Measurements from ENCODE around the gene DDX10. TPM values are rescaled to one million over a fixed set of nuclear protein-coding genes. Genes with fewer than 3 reads are reported as not detected.

Gene DDX10
- total and polyA plus RNA-seq, 4 donors: 8.0 to 11.8 (median 9.0) TPM

- 98% methylated on average over 2 of the region's 2 CpGs for WGBS
- no peaks in the 10 kb centered on the region for H3K9me3 ChIP-seq (ENCODE audit: control insufficient read depth in 4 of 4, low read length in 3 of 4)
- H3K36me3 ChIP-seq (ENCODE audit: control insufficient read depth in 4 of 4, insufficient read depth in 3 of 4, low read depth in 1 of 4, low read length in 3 of 4): peaks cover 0 to 44% (median 30%) of the 10 kb centered on the region in 4 donors
- H3K27ac ChIP-seq (ENCODE audit: low read depth in 1 of 2, low read length in 2 of 2): no peak overlapping the region
- no peak overlapping the region for H3K4me3 ChIP-seq (ENCODE audit: low read depth in 1 of 3, low read length in 3 of 3)
- no peak for DNase-seq (ENCODE audit: low spot score)
- no peaks in the 10 kb centered on the region for H3K4me1 ChIP-seq (ENCODE audit: control insufficient read depth in 4 of 4, insufficient read depth in 4 of 4, low read length in 3 of 4)
- H3K27me3 ChIP-seq (ENCODE audit: control insufficient read depth in 4 of 4, insufficient read depth in 4 of 4, low read length in 3 of 4): no peaks in the 10 kb centered on the region
- TF ChIP-seq ZBTB33 (IDR thresholded peaks at IDR 0.05) (no peak), NR2F2 (IDR thresholded peaks at IDR 0.05) (no peak), HNF4A (conservative IDR thresholded peaks at IDR 0.05) (no peak), EGR1 (IDR thresholded peaks at IDR 0.05; ENCODE audit: low read depth in 2 of 2) (no peak), RXRA (IDR thresholded peaks at IDR 0.05) (no peak), SP1 (IDR thresholded peaks at IDR 0.05) (no peak), ATF3 (IDR thresholded peaks at IDR 0.05) (no peak), YY1 (IDR thresholded peaks at IDR 0.05) (no peak), CTCF (IDR thresholded peaks at IDR 0.05; ENCODE audit: low read depth, low read length, missing input control) (no peak), FOXA2 (IDR thresholded peaks at IDR 0.05) (no peak), HNF4G (IDR thresholded peaks at IDR 0.05) (no peak), GABPA (IDR thresholded peaks at IDR 0.05 in 1 of 2, conservative IDR thresholded peaks at IDR 0.05 in 1 of 2) (no peak), TAF1 (conservative IDR thresholded peaks at IDR 0.05) (no peak), REST (IDR thresholded peaks at IDR 0.05) (no peak), JUND (IDR thresholded peaks at IDR 0.05) (no peak)
- H3K9ac ChIP-seq (ENCODE audit: low read depth in 1 of 2, low read length in 2 of 2): no peak overlapping the region
Observed at GRCh38 chr11:108679045-108679444, 14.2 kb downstream of the DDX10 start.

- no peaks in the 10 kb centered on the region for H3K9me3 ChIP-seq (ENCODE audit: control insufficient read depth in 4 of 4, low read length in 3 of 4)
- no peaks in the 10 kb centered on the region for H3K4me1 ChIP-seq (ENCODE audit: control insufficient read depth in 4 of 4, insufficient read depth in 4 of 4, low read length in 3 of 4)
- DNase-seq (ENCODE audit: low spot score): no peak
- H3K36me3 ChIP-seq (ENCODE audit: control insufficient read depth in 4 of 4, insufficient read depth in 3 of 4, low read depth in 1 of 4, low read length in 3 of 4): peaks cover 0 to 40% (median 29%) of the 10 kb centered on the region in 4 donors
- 91% methylated on average over 1 of the region's 1 CpG for WGBS
- H3K9ac ChIP-seq (ENCODE audit: low read depth in 1 of 2, low read length in 2 of 2): no peak overlapping the region
- no peak overlapping the region for H3K27ac ChIP-seq (ENCODE audit: low read depth in 1 of 2, low read length in 2 of 2)
- no peak overlapping the region for H3K4me3 ChIP-seq (ENCODE audit: low read depth in 1 of 3, low read length in 3 of 3)
- TF ChIP-seq YY1 (IDR thresholded peaks at IDR 0.05) (no peak), HNF4G (IDR thresholded peaks at IDR 0.05) (no peak), ATF3 (IDR thresholded peaks at IDR 0.05) (no peak), FOXA1 (IDR thresholded peaks at IDR 0.05) (no peak), REST (IDR thresholded peaks at IDR 0.05) (no peak), EGR1 (IDR thresholded peaks at IDR 0.05; ENCODE audit: low read depth in 2 of 2) (no peak), RAD21 (IDR thresholded peaks at IDR 0.05) (no peak), TAF1 (conservative IDR thresholded peaks at IDR 0.05) (no peak), RXRA (IDR thresholded peaks at IDR 0.05) (no peak), SP1 (IDR thresholded peaks at IDR 0.05) (no peak), MAX (IDR thresholded peaks at IDR 0.05) (no peak)
- H3K27me3 ChIP-seq (ENCODE audit: control insufficient read depth in 4 of 4, insufficient read depth in 4 of 4, low read length in 3 of 4): no peaks in the 10 kb centered on the region
Observed at GRCh38 chr11:108680271-108680670, 15.4 kb downstream of the DDX10 start.
